SH-SY5Y (cell line): ENCODE measurements around the gene SLC35E3.

Experiments used
- GATA2 ChIP-seq: IDR thresholded peaks from 2 replicates; pipeline ENCODE4 v1.6.1; 2011; ENCODE audit warnings: mild to moderate bottlenecking, low read depth, low read length
- GATA3 ChIP-seq: IDR thresholded peaks from 2 replicates; pipeline ENCODE4 v1.6.1; 2011; ENCODE audit warnings: low read depth, mild to moderate bottlenecking, low read length, moderate library complexity

- TF ChIP-seq GATA3 (no peak), GATA2 (no peak)
Measured at GRCh38 chr12:68805592-68806120, 59.7 kb downstream of the SLC35E3 start.
